ENCODE results near the gene EEFSEC.

Gene EEFSEC

GRCh38 chr3:128431803-128432300 lies 278.6 kb downstream of the EEFSEC start:
- H3K27ac Mint-ChIP-seq = no peak overlapping the region
- H3K4me3 Mint-ChIP-seq = peak overlapping the region; percentile 0
- H3K36me3 Mint-ChIP-seq = peaks cover 2% of the 10 kb centered on the region
- peaks cover 11% of the 10 kb centered on the region for H3K4me1 Mint-ChIP-seq
- no peaks in the 10 kb centered on the region for H3K9me3 Mint-ChIP-seq
- peaks cover 23% of the 10 kb centered on the region for H3K27me3 Mint-ChIP-seq

GRCh38 chr3:128432301-128432970 lies 279.2 kb downstream of the EEFSEC start:
- H3K36me3 Mint-ChIP-seq = peaks cover 2% of the 10 kb centered on the region
- no peaks in the 10 kb centered on the region for H3K9me3 Mint-ChIP-seq
- peak overlapping the region; percentile 0 for H3K4me3 Mint-ChIP-seq
- H3K4me1 Mint-ChIP-seq = peaks cover 11% of the 10 kb centered on the region
- no peak overlapping the region for H3K27ac Mint-ChIP-seq
- peaks cover 23% of the 10 kb centered on the region for H3K27me3 Mint-ChIP-seq

DNA sequence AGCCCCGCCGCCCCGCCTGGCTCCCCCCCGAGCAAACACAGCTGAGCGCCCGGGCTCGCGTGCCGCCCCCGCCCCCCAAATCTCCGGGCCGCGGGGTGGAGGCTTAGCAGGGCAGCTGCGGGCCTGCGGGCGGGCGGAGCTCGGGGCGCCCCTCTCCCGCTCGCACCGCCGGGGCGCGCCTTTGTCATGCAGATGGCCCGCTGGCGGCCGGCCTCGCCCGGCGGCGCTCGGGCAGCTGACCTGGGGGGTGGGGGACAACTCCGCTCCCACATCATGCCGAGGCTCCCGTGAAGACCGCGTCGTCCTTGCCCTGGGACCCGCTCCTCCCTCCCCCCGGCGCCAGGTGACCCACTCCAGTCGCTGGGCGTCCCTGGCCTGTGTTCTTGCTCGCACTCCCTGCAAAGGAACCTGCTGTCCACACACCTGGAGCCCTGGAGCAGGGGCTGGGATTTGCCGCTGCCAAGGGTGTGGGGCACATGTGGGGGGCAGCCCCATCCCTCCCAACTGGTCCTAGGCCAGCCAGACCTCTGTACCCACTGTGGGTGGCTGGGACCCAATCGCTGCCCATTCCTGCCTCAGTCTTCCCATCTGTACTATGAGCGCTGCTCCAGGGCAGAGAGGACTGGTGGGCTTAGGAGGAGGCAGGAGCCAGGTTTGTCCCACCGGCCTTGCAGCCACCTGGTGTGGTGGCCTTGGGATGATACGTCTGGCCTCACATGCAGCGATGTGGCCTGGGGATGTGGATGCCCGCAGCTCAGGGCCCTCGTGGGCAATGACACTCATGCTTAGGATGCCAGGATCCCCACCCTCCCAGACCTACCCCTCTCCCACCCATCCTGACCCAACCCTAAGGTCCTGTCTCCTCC lies 279.9 kb downstream of the EEFSEC start:
- Mint-ChIP-seq H3K27me3 (peaks cover 23% of the 10 kb centered on the region), H3K27ac (no peak overlapping the region), H3K9me3 (no peaks in the 10 kb centered on the region), H3K4me3 (no peak overlapping the region), H3K36me3 (peaks cover 2% of the 10 kb centered on the region), H3K4me1 (peaks cover 11% of the 10 kb centered on the region)

DNA sequence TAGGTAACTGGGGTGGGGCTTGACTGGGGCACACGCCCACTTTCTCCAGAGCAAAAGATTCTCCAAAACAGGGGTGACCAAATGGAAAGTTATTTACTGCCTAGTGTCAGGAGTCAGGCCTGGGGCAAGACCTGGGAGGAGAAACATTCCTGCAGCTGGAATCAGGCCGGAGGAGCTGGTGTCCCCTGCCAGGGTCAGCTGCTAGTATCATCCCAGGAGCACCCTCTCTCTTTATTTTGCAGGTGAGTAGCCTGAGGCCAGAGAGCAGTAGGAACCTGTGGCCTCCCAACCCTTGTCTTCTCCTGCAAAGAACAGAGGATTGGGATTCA lies 280.5 kb downstream of the EEFSEC start:
- H3K4me1 Mint-ChIP-seq = peaks cover 11% of the 10 kb centered on the region
- H3K27me3 Mint-ChIP-seq = peaks cover 23% of the 10 kb centered on the region
- H3K4me3 Mint-ChIP-seq = no peak overlapping the region
- H3K27ac Mint-ChIP-seq = no peak overlapping the region
- peaks cover 2% of the 10 kb centered on the region for H3K36me3 Mint-ChIP-seq
- H3K9me3 Mint-ChIP-seq = no peaks in the 10 kb centered on the region

GRCh38 chr3:128434524-128434923 lies 281.2 kb downstream of the EEFSEC start:
- H3K27ac Mint-ChIP-seq = no peak overlapping the region
- no peak overlapping the region for H3K4me3 Mint-ChIP-seq
- peaks cover 2% of the 10 kb centered on the region for H3K36me3 Mint-ChIP-seq
- H3K9me3 Mint-ChIP-seq = no peaks in the 10 kb centered on the region
- peaks cover 11% of the 10 kb centered on the region for H3K4me1 Mint-ChIP-seq
- peaks cover 24% of the 10 kb centered on the region for H3K27me3 Mint-ChIP-seq

GRCh38 chr3:128435058-128435457 lies 281.8 kb downstream of the EEFSEC start:
- no peak overlapping the region for H3K4me3 Mint-ChIP-seq
- no peak overlapping the region for H3K27ac Mint-ChIP-seq
- no peaks in the 10 kb centered on the region for H3K9me3 Mint-ChIP-seq
- H3K4me1 Mint-ChIP-seq = peaks cover 11% of the 10 kb centered on the region
- peaks cover 25% of the 10 kb centered on the region for H3K27me3 Mint-ChIP-seq
- H3K36me3 Mint-ChIP-seq = peaks cover 2% of the 10 kb centered on the region

GRCh38 chr3:128435561-128435960 lies 282.3 kb downstream of the EEFSEC start:
- Mint-ChIP-seq H3K27me3 (peaks cover 22% of the 10 kb centered on the region), H3K9me3 (no peaks in the 10 kb centered on the region), H3K27ac (no peak overlapping the region), H3K4me3 (no peak overlapping the region), H3K4me1 (peaks cover 11% of the 10 kb centered on the region), H3K36me3 (peaks cover 1% of the 10 kb centered on the region)

GRCh38 chr3:128436214-128436613 lies 282.9 kb downstream of the EEFSEC start:
- peaks cover 11% of the 10 kb centered on the region for H3K4me1 Mint-ChIP-seq
- no peak overlapping the region for H3K4me3 Mint-ChIP-seq
- peaks cover 17% of the 10 kb centered on the region for H3K27me3 Mint-ChIP-seq
- no peak overlapping the region for H3K27ac Mint-ChIP-seq
- H3K9me3 Mint-ChIP-seq = no peaks in the 10 kb centered on the region
- H3K36me3 Mint-ChIP-seq = no peaks in the 10 kb centered on the region

GRCh38 chr3:128438488-128439072 lies 285.3 kb downstream of the EEFSEC start:
- Mint-ChIP-seq H3K4me1 (no peaks in the 10 kb centered on the region), H3K27me3 (peaks cover 3% of the 10 kb centered on the region), H3K4me3 (no peak overlapping the region), H3K9me3 (no peaks in the 10 kb centered on the region), H3K36me3 (no peaks in the 10 kb centered on the region), H3K27ac (no peak overlapping the region)

DNA sequence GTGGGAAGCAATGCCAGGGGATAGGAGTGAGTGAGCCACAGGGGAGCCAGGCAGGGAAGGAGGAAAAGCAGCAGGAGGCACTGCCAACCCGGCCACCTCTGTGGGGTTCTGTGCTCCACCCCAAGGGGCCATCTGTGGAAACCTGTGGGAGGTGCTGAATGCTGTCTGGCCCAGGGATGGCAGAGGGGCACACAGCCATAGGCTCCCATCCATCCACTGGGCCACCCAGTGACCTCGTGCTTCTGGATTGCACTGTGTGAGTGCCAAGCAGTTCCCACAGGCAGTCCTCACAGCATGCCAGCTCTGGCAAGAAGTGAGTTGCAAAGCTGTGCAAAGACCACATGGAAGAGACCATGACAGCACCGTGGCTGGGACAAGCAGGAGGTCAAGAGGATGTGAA lies 285.9 kb downstream of the EEFSEC start:
- H3K9me3 Mint-ChIP-seq = no peaks in the 10 kb centered on the region
- no peaks in the 10 kb centered on the region for H3K4me1 Mint-ChIP-seq
- no peak overlapping the region for H3K27ac Mint-ChIP-seq
- peaks cover 3% of the 10 kb centered on the region for H3K27me3 Mint-ChIP-seq
- H3K4me3 Mint-ChIP-seq = no peak overlapping the region
- H3K36me3 Mint-ChIP-seq = no peaks in the 10 kb centered on the region

DNA sequence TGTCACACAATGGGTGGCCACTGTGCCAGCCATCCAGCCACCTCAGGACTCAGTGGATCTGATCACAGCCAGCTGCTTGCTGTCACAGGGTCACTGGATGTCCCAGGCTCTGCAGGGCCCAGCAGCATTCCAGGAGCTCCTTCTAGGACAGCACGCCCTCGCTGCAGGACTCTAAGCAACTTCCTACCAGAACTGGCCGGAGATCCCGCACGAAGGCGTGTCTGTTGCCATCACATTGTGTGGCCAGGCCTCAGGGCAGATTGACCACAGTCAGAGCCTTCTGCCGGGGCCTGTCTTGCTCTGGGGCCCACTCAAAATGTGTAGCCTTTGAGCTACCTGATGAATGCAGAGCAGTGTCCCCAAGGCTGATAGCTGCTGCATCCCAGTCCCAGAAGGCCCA lies 288.8 kb downstream of the EEFSEC start:
- peaks cover 3% of the 10 kb centered on the region for H3K27me3 Mint-ChIP-seq
- no peaks in the 10 kb centered on the region for H3K36me3 Mint-ChIP-seq
- no peak overlapping the region for H3K27ac Mint-ChIP-seq
- H3K4me1 Mint-ChIP-seq = peaks cover 1% of the 10 kb centered on the region
- no peak overlapping the region for H3K4me3 Mint-ChIP-seq
- peaks cover 2% of the 10 kb centered on the region for H3K9me3 Mint-ChIP-seq

GRCh38 chr3:128442949-128443348 lies 289.7 kb downstream of the EEFSEC start:
- Mint-ChIP-seq H3K36me3 (peaks cover 4% of the 10 kb centered on the region), H3K27me3 (peaks cover 3% of the 10 kb centered on the region), H3K9me3 (peaks cover 6% of the 10 kb centered on the region), H3K4me3 (no peak overlapping the region), H3K4me1 (peaks cover 9% of the 10 kb centered on the region), H3K27ac (no peak overlapping the region)

DNA sequence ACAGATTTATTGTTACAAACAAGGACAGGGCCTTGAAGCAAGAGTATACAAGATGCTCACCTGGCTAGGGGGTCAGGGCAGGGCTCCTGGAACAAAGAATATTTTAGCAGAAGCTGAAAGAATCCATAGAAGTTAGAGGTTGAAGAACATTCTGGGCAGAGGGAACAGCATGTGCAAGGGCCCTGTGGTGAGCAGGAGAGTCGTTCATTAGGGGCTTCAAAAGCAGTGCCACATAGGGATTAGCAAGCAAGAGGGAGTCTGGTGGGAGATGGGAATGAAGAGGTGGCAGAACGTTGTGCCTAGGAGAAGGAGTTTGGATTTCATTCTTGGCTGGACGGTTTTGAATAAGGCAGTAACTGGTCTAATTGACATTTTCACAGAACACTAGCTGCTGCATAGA lies 290.5 kb downstream of the EEFSEC start:
- H3K36me3 Mint-ChIP-seq = peaks cover 8% of the 10 kb centered on the region

DNA sequence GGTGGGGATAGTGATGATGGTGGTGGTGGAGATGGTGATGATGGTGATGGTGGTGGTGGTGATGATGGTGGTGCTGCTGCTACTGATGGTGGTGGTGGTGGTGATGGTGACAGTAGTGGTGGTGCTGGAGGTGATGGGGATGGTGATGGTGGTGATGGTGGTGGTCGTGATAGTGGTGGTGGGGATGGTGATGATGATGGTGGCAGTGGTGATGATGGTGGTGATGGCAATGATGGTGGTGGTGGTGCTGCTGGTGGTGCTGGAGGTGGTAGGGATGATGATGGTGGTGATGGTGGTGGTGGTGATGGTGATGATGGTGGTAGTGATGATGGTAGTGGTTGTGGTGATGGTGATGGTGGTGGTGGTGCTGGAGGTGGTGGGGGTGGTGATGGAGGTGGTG lies 292.1 kb downstream of the EEFSEC start:
- H3K36me3 Mint-ChIP-seq = peaks cover 10% of the 10 kb centered on the region

More for the DNA sequence above, 290.5 kb downstream of the EEFSEC start:
- peaks cover 16% of the 10 kb centered on the region for H3K4me1 Mint-ChIP-seq
- peaks cover 3% of the 10 kb centered on the region for H3K27me3 Mint-ChIP-seq
- no peak overlapping the region for H3K27ac Mint-ChIP-seq
- peaks cover 11% of the 10 kb centered on the region for H3K9me3 Mint-ChIP-seq
- no peak overlapping the region for H3K4me3 Mint-ChIP-seq

DNA sequence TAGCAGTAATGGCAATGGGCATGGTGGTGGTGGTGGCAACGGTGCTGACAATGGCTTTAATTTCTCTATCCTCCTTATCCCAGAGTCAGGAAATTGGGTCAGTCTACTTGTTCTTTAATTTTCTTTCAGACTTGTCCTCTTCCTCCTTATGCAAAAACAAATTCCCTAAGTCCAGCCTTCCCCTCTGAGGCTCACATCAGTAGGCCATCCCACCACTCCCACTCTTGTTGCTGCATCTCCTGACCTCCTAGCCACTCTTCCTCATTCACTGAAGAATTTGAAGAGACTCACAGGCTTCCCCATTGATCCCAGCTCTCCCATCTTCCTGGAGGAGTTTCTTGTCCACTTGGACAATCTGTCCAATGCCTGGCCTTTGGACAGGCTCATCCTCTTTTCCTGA lies 293.5 kb downstream of the EEFSEC start:
- Mint-ChIP-seq H3K4me1 (peaks cover 27% of the 10 kb centered on the region), H3K4me3 (no peak overlapping the region), H3K36me3 (peaks cover 10% of the 10 kb centered on the region), H3K27me3 (peaks cover 1% of the 10 kb centered on the region), H3K27ac (peak overlapping the region; percentile 20), H3K9me3 (peaks cover 19% of the 10 kb centered on the region)

More for the DNA sequence above, 292.1 kb downstream of the EEFSEC start:
- H3K27me3 Mint-ChIP-seq = no peaks in the 10 kb centered on the region
- no peak overlapping the region for H3K4me3 Mint-ChIP-seq
- peaks cover 13% of the 10 kb centered on the region for H3K9me3 Mint-ChIP-seq
- peaks cover 27% of the 10 kb centered on the region for H3K4me1 Mint-ChIP-seq
- H3K27ac Mint-ChIP-seq = no peak overlapping the region

DNA sequence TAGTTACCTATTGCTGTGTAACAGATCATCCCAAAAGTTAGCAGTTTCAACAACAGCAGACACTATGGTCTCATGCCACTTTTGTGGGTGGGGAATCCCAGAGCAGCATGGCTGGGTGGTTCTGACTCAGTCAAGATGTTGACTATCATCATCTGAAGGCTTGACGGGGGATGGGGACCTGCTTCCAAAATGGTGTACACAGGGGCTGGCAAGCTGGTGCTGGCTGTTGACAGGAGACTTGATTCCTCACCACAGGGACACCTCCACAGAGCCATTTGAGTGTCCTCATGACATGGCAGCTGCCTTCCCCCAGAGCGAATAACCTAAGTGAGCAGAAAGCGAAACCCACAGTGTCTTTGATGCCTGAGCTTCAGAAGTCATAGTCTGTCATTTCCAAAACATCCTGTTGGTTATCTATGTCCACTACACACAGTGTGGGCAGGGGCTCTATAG lies 294.3 kb downstream of the EEFSEC start:
- peak overlapping the region; percentile 69 for H3K27ac Mint-ChIP-seq
- peaks cover 3% of the 10 kb centered on the region for H3K27me3 Mint-ChIP-seq
- H3K4me1 Mint-ChIP-seq = peaks cover 27% of the 10 kb centered on the region
- peaks cover 10% of the 10 kb centered on the region for H3K36me3 Mint-ChIP-seq
- no peak overlapping the region for H3K4me3 Mint-ChIP-seq
- peaks cover 19% of the 10 kb centered on the region for H3K9me3 Mint-ChIP-seq

Measured in activated naive CD4-positive, alpha-beta T cell treated with anti-CD3 and anti-CD28 coated beads, Interleukin-2, amount 50 U/mL, for 24 hours (primary cell).